ENCODE measurements around the gene PTPRN2. TPM values are rescaled to one million over a fixed set of nuclear protein-coding genes. Genes with fewer than 3 reads are reported as not detected.
"Not testable (repeated sequence)": the region's sequence is repeated elsewhere in the genome, so short reads cannot be mapped to it uniquely, and the experiment has no call there.

PTPRN2 gene
- total and polyA plus RNA-seq, 2 experiments from 2014 or later = 0.28 TPM; not detected in 1

- Histone ChIP-seq H3K9me3 (ENCODE audit: low read depth) (peaks cover 3% of the 10 kb centered on the region), H3K4me3 (no peak overlapping the region), H3K27me3 (peaks cover 31% of the 10 kb centered on the region), H3K36me3 (no peaks in the 10 kb centered on the region), H3K27ac (no peak overlapping the region), H3K4me1 (ENCODE audit: low read depth) (no peaks in the 10 kb centered on the region)
- DNase-seq (ENCODE audit: low read depth in 1 of 2, low spot score in 1 of 2) = no peak
- TF ChIP-seq CTCF (IDR thresholded peaks at IDR 0.05; ENCODE audit: low read depth, low read length) = no peak
Measured at GRCh38 chr7:158350166-158350900, 237.3 kb downstream of the PTPRN2 start.

- Histone ChIP-seq H3K27ac (no peak overlapping the region), H3K27me3 (peaks cover 31% of the 10 kb centered on the region), H3K4me1 (ENCODE audit: low read depth) (no peaks in the 10 kb centered on the region), H3K4me3 (no peak overlapping the region), H3K9me3 (ENCODE audit: low read depth) (no peaks in the 10 kb centered on the region), H3K36me3 (no peaks in the 10 kb centered on the region)
- no peak for DNase-seq (ENCODE audit: low read depth in 1 of 2, low spot score in 1 of 2)
- no peak for TF ChIP-seq CTCF (IDR thresholded peaks at IDR 0.05; ENCODE audit: low read depth, low read length)
Measured at GRCh38 chr7:158348446-158348845, 239.2 kb downstream of the PTPRN2 start.

DNA sequence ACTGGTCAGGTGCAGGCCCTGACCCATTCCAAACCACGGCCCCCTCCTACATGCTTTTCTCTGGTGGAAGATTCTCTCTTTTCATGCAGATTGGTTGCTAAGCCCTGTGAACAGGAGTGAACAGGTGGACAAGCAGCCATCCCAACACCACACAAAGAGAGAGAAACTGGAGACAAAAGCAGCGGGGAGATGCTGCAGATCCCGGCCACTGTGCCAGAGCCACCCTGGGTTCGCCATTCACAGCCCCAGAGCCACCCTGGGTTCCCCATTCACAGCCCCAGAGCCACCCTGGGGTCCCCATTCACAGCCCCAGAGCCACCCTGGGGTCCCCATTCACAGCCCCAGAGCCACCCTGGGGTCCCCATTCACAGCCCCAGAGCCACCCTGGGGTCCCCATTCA is 239.6 kb downstream of the PTPRN2 start:
- not testable (repeated sequence) for H3K9me3 ChIP-seq (ENCODE audit: low read depth); H3K4me1 ChIP-seq (ENCODE audit: low read depth); H3K27ac ChIP-seq; DNase-seq (ENCODE audit: low read depth in 1 of 2, low spot score in 1 of 2); H3K4me3 ChIP-seq; H3K36me3 ChIP-seq
- peaks cover 31% of the 10 kb centered on the region for H3K27me3 ChIP-seq

- no peaks in the 10 kb centered on the region for H3K9me3 ChIP-seq (ENCODE audit: low read depth)
- no peaks in the 10 kb centered on the region for H3K4me1 ChIP-seq (ENCODE audit: low read depth)
- H3K27me3 ChIP-seq = peaks cover 11% of the 10 kb centered on the region
- H3K27ac ChIP-seq = no peak overlapping the region
- no peaks in the 10 kb centered on the region for H3K36me3 ChIP-seq
- DNase-seq (ENCODE audit: low read depth in 1 of 2, low spot score in 1 of 2) = no peak
- no peak overlapping the region for H3K4me3 ChIP-seq
- TF ChIP-seq CTCF (IDR thresholded peaks at IDR 0.05; ENCODE audit: low read depth, low read length) = no peak
Measured at GRCh38 chr7:158345731-158346130, 241.9 kb downstream of the PTPRN2 start.

DNA sequence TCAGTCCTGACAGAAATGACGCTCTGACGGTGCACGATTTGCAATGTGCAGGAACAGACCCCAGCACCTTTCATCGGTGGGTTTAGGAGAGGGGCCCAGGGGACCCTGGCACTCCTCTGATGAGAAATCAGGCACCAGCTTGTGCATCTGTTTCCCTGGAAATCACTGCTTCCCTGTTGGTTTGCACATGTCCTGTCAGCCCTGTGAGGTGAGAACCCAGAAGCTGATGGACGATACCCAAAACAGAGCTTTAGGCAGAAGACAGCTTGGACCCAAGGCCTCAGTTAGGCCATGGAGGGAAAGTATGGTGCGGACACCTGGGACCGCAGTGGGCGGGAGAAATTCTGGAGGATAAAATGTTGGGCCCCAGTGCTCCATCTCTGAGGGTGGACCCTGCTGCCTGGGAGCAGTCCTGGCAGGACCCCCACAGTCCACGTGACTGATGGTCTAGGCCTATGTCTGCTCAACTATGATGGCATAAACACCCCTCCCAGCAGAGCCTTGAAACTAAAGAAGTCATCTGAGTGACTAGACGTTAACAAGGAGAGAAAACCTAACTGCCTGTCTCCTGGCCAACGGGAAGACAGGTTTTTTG is 242.8 kb downstream of the PTPRN2 start:
- H3K27me3 ChIP-seq = peaks cover 2% of the 10 kb centered on the region
- H3K27ac ChIP-seq = no peak overlapping the region
- no peak for TF ChIP-seq CTCF (IDR thresholded peaks at IDR 0.05; ENCODE audit: low read depth, low read length)
- H3K4me1 ChIP-seq (ENCODE audit: low read depth) = no peaks in the 10 kb centered on the region
- no peaks in the 10 kb centered on the region for H3K9me3 ChIP-seq (ENCODE audit: low read depth)
- H3K4me3 ChIP-seq = no peak overlapping the region
- H3K36me3 ChIP-seq = no peaks in the 10 kb centered on the region
- DNase-seq (ENCODE audit: low read depth in 1 of 2, low spot score in 1 of 2) = no peak

DNA sequence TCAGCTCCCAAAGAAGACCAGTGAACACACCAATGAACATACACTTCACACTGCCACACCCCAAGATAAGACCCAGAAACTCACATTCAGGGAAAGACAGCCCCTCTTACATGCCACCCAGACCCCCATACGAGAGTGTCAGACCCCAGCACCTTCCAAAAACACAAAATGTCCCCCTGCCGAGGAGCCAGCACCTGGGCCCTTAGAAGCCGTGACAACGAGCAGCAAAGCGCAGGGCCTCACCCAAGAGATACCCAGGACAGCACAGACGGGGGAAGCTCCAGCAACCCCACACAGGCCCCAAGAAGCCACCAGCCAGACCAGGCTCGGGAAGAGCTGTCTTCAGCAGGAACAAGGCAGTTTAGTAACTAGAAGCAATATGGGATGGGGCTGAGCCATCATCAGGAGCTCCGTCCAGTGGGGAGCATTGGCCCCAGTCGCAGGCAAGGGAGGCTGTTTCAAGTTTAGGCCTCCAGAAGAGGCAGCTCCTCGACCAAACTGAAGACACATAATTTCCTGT is 243.6 kb downstream of the PTPRN2 start:
- no peaks in the 10 kb centered on the region for H3K27me3 ChIP-seq
- no peak overlapping the region for H3K4me3 ChIP-seq
- no peaks in the 10 kb centered on the region for H3K9me3 ChIP-seq (ENCODE audit: low read depth)
- no peaks in the 10 kb centered on the region for H3K36me3 ChIP-seq
- TF ChIP-seq CTCF (IDR thresholded peaks at IDR 0.05; ENCODE audit: low read depth, low read length) = no peak
- H3K27ac ChIP-seq = no peak overlapping the region
- DNase-seq (ENCODE audit: low read depth in 1 of 2, low spot score in 1 of 2) = no peak
- H3K4me1 ChIP-seq (ENCODE audit: low read depth) = no peaks in the 10 kb centered on the region

Data from cardiac muscle cell (in vitro differentiated cells and primary cell).